Endodermal cell (in vitro differentiated cells): Measurements from ENCODE around the gene PTPRK. TPM values are rescaled to one million over a fixed set of nuclear protein-coding genes. Genes with fewer than 3 reads are reported as not detected.
A peak's percentile ranks its signal among the peaks of the same experiment; 100 is the strongest.

Experiments used
- DNase-seq: peaks from one replicate; pipeline ENCODE4 v3.0.0-alpha.2; 2017
- H3K27ac ChIP-seq: 2 replicates; pipeline ENCODE4 v1.5.1; 2013; ENCODE audit warnings: mild to moderate bottlenecking, low read depth, low read length, moderate library complexity
- H3K27me3 ChIP-seq: 2 replicates; pipeline ENCODE4 v1.6.1; 2013; ENCODE audit warnings: mild to moderate bottlenecking, low read length, moderate library complexity; ENCODE audit not compliant: insufficient read depth, control insufficient read depth, poor library complexity, severe bottlenecking
- H3K36me3 ChIP-seq: 2 replicates; pipeline ENCODE4 v1.7.0; 2013; ENCODE audit warnings: mild to moderate bottlenecking, low read length, moderate library complexity; ENCODE audit not compliant: control insufficient read depth, insufficient read depth
- H3K4me1 ChIP-seq: one replicate; pipeline ENCODE4 v1.7.0; 2013; ENCODE audit warnings: low read length; ENCODE audit not compliant: control insufficient read depth, insufficient read depth
- H3K4me3 ChIP-seq: 2 replicates; pipeline ENCODE4 v1.5.1; 2013; ENCODE audit warnings: mild to moderate bottlenecking, low read length, moderate library complexity
- H3K9ac ChIP-seq: 2 replicates; pipeline ENCODE4 v1.6.1; 2013; ENCODE audit warnings: mild to moderate bottlenecking, low read length, moderate library complexity; ENCODE audit not compliant: poor library complexity, severe bottlenecking; ENCODE audit errors: extremely low read depth
- H3K9me3 ChIP-seq: 2 replicates; pipeline ENCODE4 v1.6.1; 2013; ENCODE audit warnings: mild to moderate bottlenecking, low read length, moderate library complexity; ENCODE audit not compliant: control insufficient read depth
- H3K27ac Mint-ChIP-seq: 2 replicates; pipeline ENCODE4 v1.8.0; 2020; ENCODE audit warnings: mixed read lengths
- H3K27me3 Mint-ChIP-seq: 2 replicates; pipeline ENCODE4 v1.8.0; 2021; ENCODE audit warnings: mild to moderate bottlenecking, mixed read lengths; ENCODE audit not compliant: insufficient read depth
- H3K36me3 Mint-ChIP-seq: 2 replicates; pipeline ENCODE4 v1.8.0; 2020; ENCODE audit warnings: low read depth, mixed read lengths
- H3K4me1 Mint-ChIP-seq: 2 replicates; pipeline ENCODE4 v1.8.0; 2020; ENCODE audit warnings: mixed read lengths
- H3K4me3 Mint-ChIP-seq: 2 replicates; pipeline ENCODE4 v1.8.0; 2020; ENCODE audit warnings: mild to moderate bottlenecking, moderate library complexity, mixed read lengths
- H3K9me3 Mint-ChIP-seq: 2 replicates; pipeline ENCODE4 v1.8.0; 2020; ENCODE audit warnings: mild to moderate bottlenecking, mixed read lengths
- CTCF ChIP-seq: fragments of 200-600 bp; sonication (generic); conservative IDR thresholded peaks from 2 replicates; pipeline ENCODE4 v1.5.0; 2021; ENCODE audit warnings: antibody characterized with exemption, mild to moderate bottlenecking
- WGBS, 2 experiments: methylation state at CpG; one replicate each; pipeline versions ENCODE4 v1.1.5 to v1.1.7; 2013; ENCODE audit warnings: missing lambda C conversion rate in 2 of 2, mixed read lengths in 1 of 2; ENCODE audit not compliant: insufficient coverage in 1 of 2, insufficient read length in 1 of 2; 5-methylcytosine and 5-hydroxymethylcytosine counted together
- total RNA-seq, 2 donors: library from RNA; stranded (reverse); fragmentation: NEBNext Ultra II Directional in 1 of 2; extraction: Animal tissue kit (Norgen Biotek cat#: 25700) in 1 of 2; gene quantifications; 2 replicates in 1 of 2; 3 replicates in 1 of 2; pipeline ENCODE4 v1.2.1, GENCODE V29; 2021

The PTPRK gene
- total RNA-seq, 2 donors from 2014 or later, result 46.4 to 57.6 TPM

DNA sequence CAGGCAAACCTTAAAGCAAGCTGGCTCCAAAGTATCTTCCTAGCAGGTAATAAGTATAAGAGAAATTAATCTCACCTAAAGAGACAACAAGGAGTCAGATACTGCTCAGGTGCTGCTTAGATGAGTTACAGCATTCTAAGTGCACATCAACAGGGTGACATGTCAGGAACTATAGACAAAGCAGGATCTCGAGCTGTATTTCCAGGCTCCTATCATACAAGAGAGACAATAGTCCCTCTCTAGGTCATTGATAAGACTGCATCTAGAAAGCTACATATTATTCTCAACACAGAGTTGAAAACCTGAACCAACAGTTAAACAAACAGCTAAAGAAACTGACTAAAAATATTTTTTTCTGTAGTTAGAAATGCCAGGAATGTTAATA lies 3.9 kb downstream of the PTPRK start:
- H3K36me3 Mint-ChIP-seq, result no peaks in the 10 kb centered on the region
- DNase-seq, result no peak
- 60 to 68% methylated on average over 1 of the region's 1 CpG for WGBS, 2 experiments
- peaks cover 3% of the 10 kb centered on the region for H3K27me3 Mint-ChIP-seq
- no peaks in the 10 kb centered on the region for H3K9me3 ChIP-seq
- no peak overlapping the region for H3K4me3 Mint-ChIP-seq
- no peaks in the 10 kb centered on the region for H3K27me3 ChIP-seq
- H3K4me1 ChIP-seq, result peaks cover 4% of the 10 kb centered on the region
- no peaks in the 10 kb centered on the region for H3K9me3 Mint-ChIP-seq
- no peak overlapping the region for H3K9ac ChIP-seq
- H3K4me3 ChIP-seq, result peak overlapping the region; percentile 10
- H3K27ac Mint-ChIP-seq, result no peak overlapping the region
- peaks cover 38% of the 10 kb centered on the region for H3K4me1 Mint-ChIP-seq
- TF ChIP-seq CTCF, result peak; percentile 55
- H3K27ac ChIP-seq, result no peak overlapping the region
- H3K36me3 ChIP-seq, result no peaks in the 10 kb centered on the region

- Histone ChIP-seq H3K4me1 (peaks cover 4% of the 10 kb centered on the region), H3K4me3 (no peak overlapping the region), H3K27ac (no peak overlapping the region), H3K9ac (no peak overlapping the region), H3K36me3 (no peaks in the 10 kb centered on the region), H3K27me3 (no peaks in the 10 kb centered on the region), H3K9me3 (no peaks in the 10 kb centered on the region)
- Mint-ChIP-seq H3K27ac (no peak overlapping the region), H3K9me3 (no peaks in the 10 kb centered on the region), H3K36me3 (no peaks in the 10 kb centered on the region), H3K4me3 (no peak overlapping the region), H3K27me3 (peaks cover 3% of the 10 kb centered on the region), H3K4me1 (peaks cover 41% of the 10 kb centered on the region)
- no peak for TF ChIP-seq CTCF
- 93 to 98% methylated on average over 2 to 6 of the region's 6 CpGs for WGBS, 2 experiments
- DNase-seq, result no peak
Observed at GRCh38 chr6:128515550-128516513, 4.6 kb downstream of the PTPRK start.

DNA sequence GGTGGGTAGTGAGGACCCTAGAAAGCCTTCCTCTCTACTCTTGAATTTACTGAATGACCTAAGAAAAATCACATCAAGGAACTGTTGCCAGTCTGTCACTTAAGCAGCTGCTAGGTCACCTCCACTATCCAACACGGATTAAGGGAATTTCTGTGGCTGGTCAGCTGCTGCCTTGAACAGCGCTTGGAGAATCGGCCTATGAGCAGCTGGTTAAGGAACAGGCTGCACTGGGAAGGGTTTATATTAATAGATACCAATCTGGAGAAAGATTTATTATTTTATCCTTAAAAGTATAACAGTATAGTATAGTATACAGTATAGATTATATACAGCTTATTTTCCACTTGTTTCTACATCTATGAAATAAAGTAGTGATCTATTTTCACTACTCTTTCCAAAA lies 6.5 kb downstream of the PTPRK start:
- Mint-ChIP-seq H3K27ac (no peak overlapping the region), H3K9me3 (no peaks in the 10 kb centered on the region), H3K36me3 (no peaks in the 10 kb centered on the region), H3K4me3 (no peak overlapping the region), H3K27me3 (peaks cover 3% of the 10 kb centered on the region), H3K4me1 (peaks cover 47% of the 10 kb centered on the region)
- Histone ChIP-seq H3K9me3 (no peaks in the 10 kb centered on the region), H3K27ac (no peak overlapping the region), H3K4me1 (peaks cover 11% of the 10 kb centered on the region), H3K27me3 (no peaks in the 10 kb centered on the region), H3K4me3 (no peak overlapping the region), H3K36me3 (no peaks in the 10 kb centered on the region), H3K9ac (no peak overlapping the region)
- 90% methylated on average over 3 of the region's 3 CpGs; no CpG with 5 or more reads in 1 of the 2 experiments for WGBS, 2 experiments
- no peak for DNase-seq
- TF ChIP-seq CTCF, result no peak
